NCI-H1417 (cell line): Measurements from ENCODE around the gene MTTP.
A peak's percentile ranks its signal among the peaks of the same experiment; 100 is the strongest.

Experiments
- DNase-seq, 3 experiments: peaks; one replicate each; lab custom pipeline; 2025; lab: John Stamatoyannopoulos, UW

The MTTP gene

GRCh38 chr4:99593781-99594641, 19.4 kb downstream of the MTTP start:
- no peak for DNase-seq

- DNase-seq: no peak
Measured at GRCh38 chr4:99594818-99595217, 20.2 kb downstream of the MTTP start.

GRCh38 chr4:99606716-99607115, 32.1 kb downstream of the MTTP start:
- DNase-seq: no peak

- no peak for DNase-seq
Measured at GRCh38 chr4:99608417-99608816, 33.8 kb downstream of the MTTP start.

GRCh38 chr4:99610605-99611175, 36.1 kb downstream of the MTTP start:
- no peak for DNase-seq

- DNase-seq: no peak
Measured at GRCh38 chr4:99612281-99612680, 37.7 kb downstream of the MTTP start.

GRCh38 chr4:99612704-99613103, 38.1 kb downstream of the MTTP start:
- DNase-seq: no peak

GRCh38 chr4:99614491-99614890, 39.9 kb downstream of the MTTP start:
- DNase-seq: no peak

- DNase-seq: no peak
Measured at GRCh38 chr4:99615170-99615820, 40.7 kb downstream of the MTTP start.

- no peak for DNase-seq
Measured at GRCh38 chr4:99617374-99617773, 42.8 kb downstream of the MTTP start.

- no peak for DNase-seq
Measured at GRCh38 chr4:99622341-99622740, 47.7 kb downstream of the MTTP start.

GRCh38 chr4:99624141-99624719, 49.6 kb downstream of the MTTP start:
- no peak for DNase-seq

- no peak for DNase-seq
Measured at GRCh38 chr4:99625369-99625768, 50.7 kb downstream of the MTTP start.

- no peak for DNase-seq
Measured at GRCh38 chr4:99628040-99628439, 53.4 kb downstream of the MTTP start.

GRCh38 chr4:99629962-99630554, 55.4 kb downstream of the MTTP start:
- no peak for DNase-seq

- DNase-seq: no peak
Measured at GRCh38 chr4:99630857-99631360, 56.3 kb downstream of the MTTP start.

- DNase-seq: peak in 2 of 3 experiments; percentile 30 to 68
Measured at GRCh38 chr4:99633772-99634171, 59.1 kb downstream of the MTTP start.

GRCh38 chr4:99634742-99635360, 60.2 kb downstream of the MTTP start:
- DNase-seq: no peak

- DNase-seq: no peak
Measured at GRCh38 chr4:99635601-99636000, 61.0 kb downstream of the MTTP start.

- DNase-seq: no peak
Measured at GRCh38 chr4:99636422-99636821, 61.8 kb downstream of the MTTP start.

GRCh38 chr4:99637174-99637573, 62.5 kb downstream of the MTTP start:
- DNase-seq: no peak

GRCh38 chr4:99640676-99641075, 66.1 kb downstream of the MTTP start:
- peak in 1 of 3 experiments; percentile 20 for DNase-seq
